HG03520 (cell line): ENCODE results near the gene CACNA1A.
"Not testable (repeated sequence)": the region's sequence is repeated elsewhere in the genome, so short reads cannot be mapped to it uniquely, and the experiment has no call there.

Experiments
- ATAC-seq: cut with Tn5 transposase; IDR thresholded peaks from one replicate; pipeline ENCODE4 v1.9.1; 2021; ENCODE audit warnings: mild to moderate bottlenecking, moderate library complexity; ENCODE audit not compliant: unreplicated experiment

Gene CACNA1A

GRCh38 chr19:13366529-13367143 lies 139.6 kb downstream of the CACNA1A start:
- ATAC-seq, result no peak

GRCh38 chr19:13363954-13364353 lies 142.3 kb downstream of the CACNA1A start:
- no peak for ATAC-seq

- no peak for ATAC-seq
Measured at GRCh38 chr19:13363245-13363644, 143.0 kb downstream of the CACNA1A start.

- ATAC-seq, result no peak
Measured at GRCh38 chr19:13362668-13363067, 143.6 kb downstream of the CACNA1A start.

- ATAC-seq, result not testable (repeated sequence)
Measured at GRCh38 chr19:13361726-13362125, 144.6 kb downstream of the CACNA1A start.

GRCh38 chr19:13356686-13357280 lies 149.5 kb downstream of the CACNA1A start:
- ATAC-seq, result no peak

- no peak for ATAC-seq
Measured at GRCh38 chr19:13356185-13356584, 150.1 kb downstream of the CACNA1A start.

- no peak for ATAC-seq
Measured at GRCh38 chr19:13355356-13355755, 150.9 kb downstream of the CACNA1A start.

GRCh38 chr19:13353625-13354024 lies 152.7 kb downstream of the CACNA1A start:
- ATAC-seq, result no peak

- ATAC-seq, result no peak
Measured at GRCh38 chr19:13350759-13351158, 155.5 kb downstream of the CACNA1A start.

- no peak for ATAC-seq
Measured at GRCh38 chr19:13350072-13350471, 156.2 kb downstream of the CACNA1A start.

- no peak for ATAC-seq
Measured at GRCh38 chr19:13347367-13347766, 158.9 kb downstream of the CACNA1A start.

- ATAC-seq, result no peak
Measured at GRCh38 chr19:13343514-13343913, 162.8 kb downstream of the CACNA1A start.

- no peak for ATAC-seq
Measured at GRCh38 chr19:13342672-13343071, 163.6 kb downstream of the CACNA1A start.

- no peak for ATAC-seq
Measured at GRCh38 chr19:13339869-13340268, 166.4 kb downstream of the CACNA1A start.

GRCh38 chr19:13337181-13337580 lies 169.1 kb downstream of the CACNA1A start:
- ATAC-seq, result no peak

GRCh38 chr19:13334801-13335481 lies 171.3 kb downstream of the CACNA1A start:
- ATAC-seq, result no peak

- ATAC-seq, result no peak
Measured at GRCh38 chr19:13330285-13330684, 176.0 kb downstream of the CACNA1A start.

- no peak for ATAC-seq
Measured at GRCh38 chr19:13329766-13330165, 176.5 kb downstream of the CACNA1A start.

GRCh38 chr19:13328241-13328640 lies 178.0 kb downstream of the CACNA1A start:
- ATAC-seq, result no peak

- ATAC-seq, result no peak
Measured at GRCh38 chr19:13319526-13319925, 186.8 kb downstream of the CACNA1A start.

- ATAC-seq, result no peak
Measured at GRCh38 chr19:13318190-13318589, 188.1 kb downstream of the CACNA1A start.
